GM08714 (cell line): ENCODE measurements around the gene DIP2B.

Source experiments
- H3K4me3 ChIP-seq: fragments of 200-500 bp; sonication (Bioruptor generic); 2 replicates; pipeline ENCODE4 v1.5.1; 2014; ENCODE audit warnings: mild to moderate bottlenecking, low read length, inconsistent platforms
- ZNF274 ChIP-seq: IDR thresholded peaks from 2 replicates; pipeline ENCODE4 v1.6.1; 2012; ENCODE audit warnings: mild to moderate bottlenecking, low read depth, low read length

The DIP2B gene

GRCh38 chr12:50568338-50569091 is 63.7 kb downstream of the DIP2B start:
- TF ChIP-seq ZNF274: no peak
- no peak overlapping the region; the same call in 1 of the 2 replicates for H3K4me3 ChIP-seq

- no peak overlapping the region for H3K4me3 ChIP-seq
- no peak for TF ChIP-seq ZNF274
Observed at GRCh38 chr12:50569321-50569720, 64.5 kb downstream of the DIP2B start.

- H3K4me3 ChIP-seq: no peak overlapping the region
- no peak for TF ChIP-seq ZNF274
Observed at GRCh38 chr12:50569876-50570275, 65.1 kb downstream of the DIP2B start.

GRCh38 chr12:50571786-50572185 is 67.0 kb downstream of the DIP2B start:
- TF ChIP-seq ZNF274: no peak
- H3K4me3 ChIP-seq: no peak overlapping the region

GRCh38 chr12:50572287-50572686 is 67.5 kb downstream of the DIP2B start:
- TF ChIP-seq ZNF274: no peak
- no peak overlapping the region for H3K4me3 ChIP-seq

- H3K4me3 ChIP-seq: no peak overlapping the region
- TF ChIP-seq ZNF274: no peak
Observed at GRCh38 chr12:50572760-50573159, 68.0 kb downstream of the DIP2B start.

GRCh38 chr12:50573271-50573670 is 68.5 kb downstream of the DIP2B start:
- no peak for TF ChIP-seq ZNF274

GRCh38 chr12:50574601-50575348 is 70.0 kb downstream of the DIP2B start:
- TF ChIP-seq ZNF274: no peak
- no peak overlapping the region for H3K4me3 ChIP-seq

More at GRCh38 chr12:50573271-50573670, 68.5 kb downstream of the DIP2B start:
- no peak overlapping the region for H3K4me3 ChIP-seq

GRCh38 chr12:50579757-50580267 is 75.0 kb downstream of the DIP2B start:
- H3K4me3 ChIP-seq: peak overlapping the region; percentile 37; the same call in 1 of the 2 replicates
- TF ChIP-seq ZNF274: no peak

- peak overlapping the region; percentile 28; the same call in 1 of the 2 replicates for H3K4me3 ChIP-seq
- no peak for TF ChIP-seq ZNF274
Observed at GRCh38 chr12:50580436-50580835, 75.7 kb downstream of the DIP2B start.

- H3K4me3 ChIP-seq: no peak overlapping the region
- no peak for TF ChIP-seq ZNF274
Observed at GRCh38 chr12:50581226-50582184, 76.7 kb downstream of the DIP2B start.

- no peak for TF ChIP-seq ZNF274
- H3K4me3 ChIP-seq: no peak overlapping the region
Observed at GRCh38 chr12:50584135-50584534, 79.3 kb downstream of the DIP2B start.

GRCh38 chr12:50589650-50590435 is 85.1 kb downstream of the DIP2B start:
- no peak overlapping the region for H3K4me3 ChIP-seq
- TF ChIP-seq ZNF274: no peak
